ENCODE data around the gene SMLR1.

DNA sequence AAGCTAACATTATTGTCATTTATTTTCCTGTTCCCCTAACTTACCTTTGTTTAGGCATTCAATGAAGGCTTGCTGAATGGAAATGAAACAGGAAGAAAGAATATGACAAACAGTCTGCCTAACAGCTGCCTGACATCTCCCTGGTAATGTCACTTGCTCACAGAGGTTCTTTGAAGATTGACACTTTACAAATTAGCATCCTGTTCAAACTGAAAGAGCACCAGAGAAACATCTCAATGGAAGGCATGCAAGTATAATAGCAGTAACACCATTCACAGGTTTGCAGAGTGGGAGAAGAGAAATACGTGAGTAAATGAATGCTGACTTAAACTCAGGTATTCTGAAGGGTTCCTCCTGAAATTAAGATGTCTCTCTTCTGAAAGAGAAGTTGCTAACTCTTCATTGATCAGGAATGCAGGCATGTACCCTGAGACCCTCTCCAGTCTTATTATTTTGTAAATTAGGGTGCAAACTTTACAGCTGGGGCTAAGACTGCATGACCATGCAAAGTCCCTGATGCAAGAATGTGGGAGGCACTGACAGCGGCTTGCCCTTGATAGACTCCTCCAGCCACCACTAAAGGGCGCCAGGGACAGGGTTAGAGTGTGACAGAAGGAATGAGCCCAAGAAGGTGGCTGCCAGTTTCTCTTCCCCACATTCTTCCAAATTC, 1.3 kb upstream of the SMLR1 start:
- TF ChIP-seq POLR2A (IDR thresholded peaks at IDR 0.05; ENCODE audit: low read depth, low read length): no peak
- no peak for TF ChIP-seq TAF1 (IDR thresholded peaks at IDR 0.05; ENCODE audit: low read depth, low read length)
- TF ChIP-seq POLR2AphosphoS5 (IDR thresholded peaks at IDR 0.05; ENCODE audit: low read depth, low read length): no peak
- TF ChIP-seq POU2F2 (IDR thresholded peaks at IDR 0.05; ENCODE audit: low read depth, low read length): no peak
- TF ChIP-seq SPI1 (IDR thresholded peaks at IDR 0.05; ENCODE audit: low read depth, low read length): no peak
- TF ChIP-seq PAX5 (IDR thresholded peaks at IDR 0.05; ENCODE audit: insufficient read depth, low read length, severe bottlenecking): no peak
